A549 (cell line): ENCODE measurements around the gene PTGR1. TPM values are rescaled to one million over a fixed set of nuclear protein-coding genes. Genes with fewer than 3 reads are reported as not detected.

Experiments used
- ATAC-seq, 2 experiments: fragments of 200-7000 bp in 1 of 2; fragments of >200 bp in 1 of 2; cut with Nextera tagmentation in 1 of 2; cut with Tn5 transposase in 1 of 2; 3 replicates each; pipeline versions ENCODE4 v1.8.0 to v1.9.1; 2018 to 2020; ENCODE audit warnings: mild to moderate bottlenecking in 1 of 2, moderate library complexity in 1 of 2
- CTCF ChIA-PET: fragments of 300-600 bp; sonication (Branson Sonifier 250); formaldehyde crosslinking; extraction: SDS; loops from one replicate; lab custom pipeline; 2021; ENCODE audit warnings: antibody characterized with exemption, inconsistent platforms; lab: Yijun Ruan, JAX
- POLR2A ChIA-PET: fragments of 350-600 bp; formaldehyde crosslinking; extraction: SDS; loops from one replicate; lab custom pipeline; 2021; ENCODE audit warnings: antibody characterized with exemption, inconsistent platforms; lab: Yijun Ruan, JAX
- DNase-seq, 2 experiments: peaks; one replicate each; pipeline versions ENCODE4 v3.0.0 to v3.0.0-alpha.2; 2011 to 2016; ENCODE audit warnings: low read depth in 1 of 2, low spot score in 1 of 2
- FAIRE-seq: peaks from 2 replicates; lab custom pipeline; 2011; peaks lifted over from hg19 to GRCh38; lab: Jason Lieb, UNC
- H3K27ac ChIP-seq, 2 experiments: fragments of >200 bp; sonication (Bioruptor Twin); formaldehyde crosslinking; 3 replicates each; pipeline ENCODE4 v1.5.1; 2016 to 2017
- H3K4me1 ChIP-seq: fragments of >200 bp; sonication (Bioruptor Twin); formaldehyde crosslinking; 3 replicates; pipeline ENCODE4 v1.6.1; 2016
- H3K4me2 ChIP-seq: fragments of >200 bp; sonication (Bioruptor Twin); formaldehyde crosslinking; 3 replicates; pipeline ENCODE4 v1.6.1; 2016
- H3K4me3 ChIP-seq: fragments of >200 bp; sonication (Bioruptor Twin); formaldehyde crosslinking; 3 replicates; pipeline ENCODE4 v1.5.1; 2016
- H3K9me3 ChIP-seq: fragments of >200 bp; sonication (Bioruptor Twin); formaldehyde crosslinking; 3 replicates; pipeline ENCODE4 v1.6.1; 2016
- CBX2 ChIP-seq: fragments of 200-600 bp; sonication (generic); IDR thresholded peaks from 2 replicates; pipeline ENCODE4 v1.6.1; 2016; ENCODE audit warnings: low read depth, mild to moderate bottlenecking, borderline replicate concordance
- CBX8 ChIP-seq: fragments of 200-600 bp; sonication (generic); IDR thresholded peaks from 2 replicates; pipeline ENCODE4 v1.6.1; 2016
- CEBPB ChIP-seq, 2 experiments: fragments of >200 bp in 1 of 2; sonication (Bioruptor Twin) in 1 of 2; formaldehyde crosslinking in 1 of 2; IDR thresholded peaks; 2 replicates each; pipeline ENCODE4 v1.6.1; 2012 to 2016
- CHD2 ChIP-seq: fragments of 150-350 bp; IDR thresholded peaks from 2 replicates; pipeline ENCODE4 v1.6.1; 2014; ENCODE audit warnings: low read length; ENCODE audit not compliant: partially characterized antibody
- CTCF ChIP-seq: fragments of >200 bp; sonication (Bioruptor Twin); formaldehyde crosslinking; IDR thresholded peaks from 3 replicates; pipeline ENCODE4 v1.5.1; 2016
- ESRRA ChIP-seq: fragments of 150-350 bp; IDR thresholded peaks from 2 replicates; pipeline ENCODE4 v1.6.1; 2014; ENCODE audit warnings: mild to moderate bottlenecking, low read length, borderline replicate concordance
- FOXS1 ChIP-seq: fragments of 250-450 bp; sonication (Bioruptor Pico); IDR thresholded peaks from 2 replicates; pipeline ENCODE4 v1.5.0; 2020; ENCODE audit warnings: mild to moderate bottlenecking, moderate library complexity
- GATA3 ChIP-seq: IDR thresholded peaks from 2 replicates; pipeline ENCODE4 v1.6.1; 2012; ENCODE audit warnings: borderline replicate concordance
- HDAC2 ChIP-seq: fragments of 200-600 bp; sonication (generic); IDR thresholded peaks from 2 replicates; pipeline ENCODE4 v1.6.1; 2016
- JUNB ChIP-seq: fragments of >200 bp; sonication (Bioruptor Twin); formaldehyde crosslinking; IDR thresholded peaks from 2 replicates; pipeline ENCODE4 v1.6.1; 2016
- KDM1A ChIP-seq: fragments of 200-600 bp; sonication (generic); IDR thresholded peaks from 2 replicates; pipeline ENCODE4 v1.6.1; 2016; ENCODE audit warnings: low read depth, mild to moderate bottlenecking
- MAFK ChIP-seq: fragments of 450-650 bp; IDR thresholded peaks from 2 replicates; pipeline ENCODE4 v1.6.1; 2014; ENCODE audit not compliant: partially characterized antibody
- MAZ ChIP-seq: fragments of 150-350 bp; IDR thresholded peaks from 2 replicates; pipeline ENCODE4 v1.6.1; 2014; ENCODE audit warnings: antibody characterized with exemption, low read depth, low read length, borderline replicate concordance
- MYC ChIP-seq: IDR thresholded peaks from 2 replicates; pipeline ENCODE4 v1.6.1; 2012; ENCODE audit warnings: mild to moderate bottlenecking, inconsistent platforms, low read length, improper control_type of control experiment, borderline replicate concordance
- NFE2L2 ChIP-seq: fragments of 150-350 bp; conservative IDR thresholded peaks from 2 replicates; pipeline ENCODE4 v1.6.1; 2014; ENCODE audit warnings: low read length
- NR3C1 ChIP-seq: fragments of >200 bp; sonication (Bioruptor Twin); formaldehyde crosslinking; IDR thresholded peaks from 3 replicates; pipeline ENCODE4 v1.6.1; 2017
- PBX3 ChIP-seq: IDR thresholded peaks from 2 replicates; pipeline ENCODE4 v1.6.1; 2012
- PHF8 ChIP-seq: fragments of 200-600 bp; sonication (generic); IDR thresholded peaks from 2 replicates; pipeline ENCODE4 v1.6.1; 2016; ENCODE audit warnings: low read depth, mild to moderate bottlenecking, antibody characterized with exemption, moderate library complexity, borderline replicate concordance
- POLR2A ChIP-seq: IDR thresholded peaks from 2 replicates; pipeline ENCODE4 v1.6.1; 2012; ENCODE audit warnings: mild to moderate bottlenecking, low read length
- RARB ChIP-seq: fragments of 250-450 bp; sonication (Bioruptor Pico); IDR thresholded peaks from 2 replicates; pipeline ENCODE4 v1.8.0; 2021; ENCODE audit warnings: mild to moderate bottlenecking, moderate library complexity
- RCOR1 ChIP-seq: fragments of 150-350 bp; IDR thresholded peaks from 2 replicates; pipeline ENCODE4 v1.6.1; 2014; ENCODE audit warnings: antibody characterized with exemption, low read length, low read depth
- RFX5 ChIP-seq: fragments of 450-650 bp; IDR thresholded peaks from 2 replicates; pipeline ENCODE4 v1.7.1; 2014; ENCODE audit warnings: antibody characterized with exemption, mild to moderate bottlenecking, moderate library complexity
- TFCP2L1 ChIP-seq: fragments of 250-450 bp; sonication (Bioruptor Pico); IDR thresholded peaks from 2 replicates; pipeline ENCODE4 v1.5.0; 2021; ENCODE audit warnings: mild to moderate bottlenecking
- USF2 ChIP-seq: fragments of 450-650 bp; IDR thresholded peaks from 2 replicates; pipeline ENCODE4 v1.6.1; 2014; ENCODE audit warnings: antibody characterized with exemption
- ZC3H11A ChIP-seq: fragments of 450-650 bp; IDR thresholded peaks from 2 replicates; pipeline ENCODE4 v1.6.1; 2014; ENCODE audit warnings: antibody characterized with exemption, mild to moderate bottlenecking
- WGBS: methylation state at CpG from one replicate; pipeline ENCODE4 v1.1.6; 2017; ENCODE audit errors: missing lambda C conversion rate; 5-methylcytosine and 5-hydroxymethylcytosine counted together
- polyA plus RNA-seq, 4 experiments: library from polyadenylated mRNA; depleted of rRNA in 3 of 4; stranded (reverse); fragments of >200 nt; fragmentation: RNase III in 1 of 4; extraction: RNeasy Plus Mini Kit Qiagen cat#74134 plus additional on column Dnase treatment in 1 of 4; gene quantifications; 2 replicates in 3 of 4; 3 replicates in 1 of 4; pipeline ENCODE4 v1.2.3, GENCODE V29; 2011 to 2017

The PTGR1 gene
- polyA plus RNA-seq, 2 of the 4 experiments (the other 2 are of a cell fraction): 552 to 672 TPM

DNA sequence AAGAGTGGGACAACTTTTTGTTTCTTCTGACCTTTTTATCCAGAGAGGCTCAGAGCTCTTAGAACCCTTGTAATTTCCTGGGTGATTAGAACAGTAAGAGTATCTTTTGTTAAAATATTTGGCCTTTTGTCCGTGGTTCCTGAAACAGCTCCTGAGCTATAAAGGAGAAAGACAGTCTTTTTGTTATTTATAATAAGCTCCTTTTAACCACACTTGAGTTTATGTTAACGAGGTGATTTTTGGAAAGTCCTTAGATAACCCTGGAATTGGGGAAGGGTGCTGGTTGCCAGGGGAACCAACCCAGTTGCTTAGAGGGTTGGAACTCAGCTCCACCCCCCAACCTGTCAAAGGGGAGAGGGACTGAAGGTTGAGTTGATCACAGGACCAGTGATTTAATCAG, 69.7 kb downstream of the PTGR1 start:
- Histone ChIP-seq H3K4me2 (no peak overlapping the region), H3K9me3 (peaks cover 23% of the 10 kb centered on the region), H3K4me3 (no peak overlapping the region), H3K4me1 (peaks cover 5% of the 10 kb centered on the region; the same call in 2 of the 3 replicates), H3K27ac (no peak overlapping the region)
- 76% methylated on average over 2 of the region's 2 CpGs for WGBS
- no peak for FAIRE-seq
- DNase-seq: no peak
- ChIA-PET CTCF (interaction anchor here (1.0 kb wide), 1 partner anchor 69 kb away, joined by 3 read pairs; no protein-coding TSS in a partner anchor), POLR2A (no interaction called here)
- TF ChIP-seq CEBPB (IDR thresholded peaks at IDR 0.05) (no peak), CHD2 (no peak), PBX3 (no peak), CBX2 (no peak), ZC3H11A (no peak), POLR2A (no peak), MYC (no peak), TFCP2L1 (CRISPR knock-in tag) (no peak)
- ATAC-seq: no peak

GRCh38 chr9:111527347-111527746, 72.1 kb downstream of the PTGR1 start:
- Histone ChIP-seq H3K4me2 (no peak overlapping the region), H3K4me3 (no peak overlapping the region), H3K27ac (no peak overlapping the region), H3K4me1 (peaks cover 7% of the 10 kb centered on the region; the same call in 2 of the 3 replicates), H3K9me3 (peaks cover 12% of the 10 kb centered on the region)
- no peak for DNase-seq
- no peak for FAIRE-seq
- WGBS: 92% methylated on average over 2 of the region's 2 CpGs
- ATAC-seq: no peak
- ChIA-PET CTCF (interaction anchor here (0.6 kb wide), 1 partner anchor 17 kb away, joined by 3 read pairs; no protein-coding TSS in a partner anchor), POLR2A (interaction anchor here (0.5 kb wide), 1 partner anchor 577 kb away, joined by 5 read pairs; no protein-coding TSS in a partner anchor)
- TF ChIP-seq MAZ (no peak), GATA3 (no peak), NFE2L2 (no peak), CTCF (no peak), HDAC2 (no peak), RFX5 (no peak), RARB (CRISPR knock-in tag) (no peak), USF2 (no peak), MAFK (no peak), ESRRA (no peak), PBX3 (no peak), NR3C1 (no peak), KDM1A (no peak), FOXS1 (CRISPR knock-in tag) (no peak), JUNB (no peak), RCOR1 (no peak), CBX2 (no peak), CBX8 (no peak), PHF8 (no peak)
